Endothelial cell of umbilical vein (primary cell): ENCODE measurements around the gene STK32C. TPM values are rescaled to one million over a fixed set of nuclear protein-coding genes. Genes with fewer than 3 reads are reported as not detected.

Experiments used
- BruUV-seq: library from RNA; stranded (reverse); fragments of 400-500 nt; replicated peaks from 2 replicates; lab custom pipeline; 2021; lab: Mats Ljungman, UMichigan
- CTCF ChIA-PET: fragments of 300-600, 350-600 bp; sonication (Branson Sonifier 250); formaldehyde crosslinking; loops from one replicate; lab custom pipeline; 2021; ENCODE audit warnings: antibody characterized with exemption, inconsistent platforms; lab: Charles Lee
- POLR2A ChIA-PET: fragments of 300-600, 350-600 bp; sonication (Branson Sonifier 250); formaldehyde crosslinking; loops from one replicate; lab custom pipeline; 2021; ENCODE audit warnings: antibody characterized with exemption, inconsistent platforms; lab: Charles Lee
- DNase-seq: peaks from one replicate; pipeline ENCODE4 v3.0.0-alpha.2; 2011; ENCODE audit warnings: low read depth, low spot score
- FAIRE-seq: peaks from 2 replicates; lab custom pipeline; 2011; peaks lifted over from hg19 to GRCh38; lab: Jason Lieb, UNC
- H2AFZ ChIP-seq: 2 replicates; pipeline ENCODE4 v1.6.0; 2012; ENCODE audit warnings: low read depth, low read length, control low read depth, inconsistent platforms
- H3K27ac ChIP-seq: 2 replicates; pipeline ENCODE4 v1.5.1; 2011; ENCODE audit warnings: low read depth, mild to moderate bottlenecking, control low read depth, low read length, moderate library complexity; ENCODE audit not compliant: insufficient read depth
- H3K27me3 ChIP-seq, 2 experiments: 2 replicates each; pipeline versions ENCODE4 v1.6.0 to v1.6.1; 2011; ENCODE audit warnings: low read length in 2 of 2, mixed read lengths in 1 of 2; ENCODE audit not compliant: control insufficient read depth in 2 of 2, insufficient read depth in 2 of 2
- H3K36me3 ChIP-seq, 2 experiments: 2 replicates in 1 of 2; 3 replicates in 1 of 2; pipeline ENCODE4 v1.5.1; 2011; ENCODE audit warnings: low read length in 2 of 2, mild to moderate bottlenecking in 1 of 2, moderate library complexity in 1 of 2; ENCODE audit not compliant: control insufficient read depth in 2 of 2, insufficient read depth in 2 of 2; ENCODE audit errors: extremely low read depth in 1 of 2
- H3K4me1 ChIP-seq: 3 replicates; pipeline ENCODE4 v1.5.1; 2011; ENCODE audit warnings: mild to moderate bottlenecking, low read length; ENCODE audit not compliant: control insufficient read depth, insufficient read depth; ENCODE audit errors: extremely low read depth
- H3K4me2 ChIP-seq: 2 replicates; pipeline ENCODE4 v1.6.1; 2011; ENCODE audit warnings: low read length, control low read depth, mixed read lengths; ENCODE audit not compliant: insufficient read depth
- H3K4me3 ChIP-seq, 3 experiments: fragments of 200-600 bp in 1 of 3; sonication (generic), shearing (Covaris generic) in 1 of 3; replicated peaks in 1 of 3; 2 replicates each; pipeline ENCODE4 v1.5.1; 2011 to 2016; ENCODE audit warnings: control low read depth in 3 of 3, low read length in 3 of 3, mild to moderate bottlenecking in 2 of 3, inconsistent platforms in 1 of 3, low read depth in 1 of 3, moderate library complexity in 1 of 3; ENCODE audit not compliant: insufficient read depth in 1 of 3
- H3K79me2 ChIP-seq: 2 replicates; pipeline ENCODE4 v1.6.0; 2012; ENCODE audit warnings: low read length, inconsistent platforms; ENCODE audit not compliant: control insufficient read depth, insufficient read depth
- H3K9ac ChIP-seq: replicated peaks from 2 replicates; pipeline ENCODE3; 2011; ENCODE audit warnings: low read length, control low read depth; ENCODE audit not compliant: insufficient read depth; ENCODE audit errors: extremely low read depth
- H3K9me1 ChIP-seq: replicated peaks from 3 replicates; pipeline ENCODE4 v1.6.0; 2011; ENCODE audit warnings: mild to moderate bottlenecking, low read length; ENCODE audit not compliant: control insufficient read depth, insufficient read depth; ENCODE audit errors: extremely low read depth
- H3K9me3 ChIP-seq: replicated peaks from 2 replicates; pipeline ENCODE4 v1.5.1; 2012; ENCODE audit warnings: low read length, inconsistent platforms; ENCODE audit not compliant: control insufficient read depth, insufficient read depth
- H4K20me1 ChIP-seq: replicated peaks from 2 replicates; pipeline ENCODE3; 2011; ENCODE audit warnings: mild to moderate bottlenecking, low read length; ENCODE audit not compliant: control insufficient read depth, insufficient read depth; ENCODE audit errors: extremely low read depth
- EZH2 ChIP-seq: IDR thresholded peaks from 2 replicates; pipeline ENCODE4 v1.6.1; 2012; ENCODE audit warnings: borderline replicate concordance, low read depth, mild to moderate bottlenecking, moderate library complexity, low read length, inconsistent platforms; ENCODE audit not compliant: severe bottlenecking
- FOS ChIP-seq: IDR thresholded peaks from 2 replicates; pipeline ENCODE4 v1.6.1; 2011; ENCODE audit warnings: mild to moderate bottlenecking, low read length, moderate library complexity, borderline replicate concordance; ENCODE audit not compliant: insufficient read depth
- GATA2 ChIP-seq: IDR thresholded peaks from 2 replicates; pipeline ENCODE4 v1.7.0; 2011; ENCODE audit warnings: low read depth, mild to moderate bottlenecking, moderate library complexity, mixed read lengths, low read length; ENCODE audit not compliant: insufficient read length, insufficient read depth
- JUN ChIP-seq: IDR thresholded peaks from 2 replicates; pipeline ENCODE4 v1.6.1; 2011; ENCODE audit warnings: borderline replicate concordance, low read depth; ENCODE audit not compliant: insufficient read length, insufficient read depth
- MYC ChIP-seq: IDR thresholded peaks from one replicate; pipeline ENCODE4 v1.6.1; 2011; ENCODE audit warnings: mild to moderate bottlenecking, low read depth, low read length
- POLR2A ChIP-seq: IDR thresholded peaks from 2 replicates; pipeline ENCODE4 v1.6.1; 2012; ENCODE audit warnings: low read depth, mild to moderate bottlenecking, control low read depth, low read length
- POLR2AphosphoS5 ChIP-seq: IDR thresholded peaks from 2 replicates; pipeline ENCODE4 v1.6.1; 2012; ENCODE audit warnings: low read depth, mild to moderate bottlenecking, control low read depth, low read length, moderate library complexity; ENCODE audit not compliant: insufficient read depth
- dilution Hi-C: fragments of 300-500 bp; cut with MboI; formaldehyde crosslinking; loops from one replicate; pipeline ENCODE4 v1.15.0; 2019; ENCODE audit warnings: low sequenced_read_pairs; ENCODE audit not compliant: extremely low pct_ligation_motif_present
- intact Hi-C: fragments of 100-400 bp; cut with micrococcal nuclease; formaldehyde crosslinking; loops from one replicate; pipeline ENCODE4 v1.10.0; 2022
- polyA plus RNA-seq, 4 experiments: library from polyadenylated mRNA; depleted of rRNA in 3 of 4; stranded (reverse) in 3 of 4; unstranded in 1 of 4; fragments of >200 nt; gene quantifications; 2 replicates each; pipeline versions ENCODE4 v1.2.1 to v1.2.3, GENCODE V29; 2011 to 2012; ENCODE audit warnings: missing spikeins in 1 of 4
- total RNA-seq: library from RNA; stranded (reverse); gene quantifications from 2 replicates; pipeline ENCODE4 v1.2.3, GENCODE V29; 2021
- TF ChIP-seq, protein P1 (sequence below), 2 donors: IDR thresholded peaks; 1 replicate in 1 of 2; 2 replicates in 1 of 2; pipeline ENCODE4 v1.5.1; 2011; ENCODE audit warnings: low read length in 2 of 2, mild to moderate bottlenecking in 2 of 2, moderate library complexity in 2 of 2, control low read depth in 1 of 2, inconsistent platforms in 1 of 2, low read depth in 1 of 2; ENCODE audit not compliant: insufficient read depth in 1 of 2; ENCODE audit errors: extremely low read depth in 1 of 2
- TF ChIP-seq, protein P2 (sequence below): IDR thresholded peaks from 2 replicates; pipeline ENCODE4 v1.6.1; 2011; ENCODE audit not compliant: insufficient read depth, insufficient read length

Gene STK32C
- total and polyA plus RNA-seq, 2 donors (not counting 3 experiments of a cell fraction or from before 2014, with no cell fraction given) = 5.4 to 14.1 TPM

DNA sequence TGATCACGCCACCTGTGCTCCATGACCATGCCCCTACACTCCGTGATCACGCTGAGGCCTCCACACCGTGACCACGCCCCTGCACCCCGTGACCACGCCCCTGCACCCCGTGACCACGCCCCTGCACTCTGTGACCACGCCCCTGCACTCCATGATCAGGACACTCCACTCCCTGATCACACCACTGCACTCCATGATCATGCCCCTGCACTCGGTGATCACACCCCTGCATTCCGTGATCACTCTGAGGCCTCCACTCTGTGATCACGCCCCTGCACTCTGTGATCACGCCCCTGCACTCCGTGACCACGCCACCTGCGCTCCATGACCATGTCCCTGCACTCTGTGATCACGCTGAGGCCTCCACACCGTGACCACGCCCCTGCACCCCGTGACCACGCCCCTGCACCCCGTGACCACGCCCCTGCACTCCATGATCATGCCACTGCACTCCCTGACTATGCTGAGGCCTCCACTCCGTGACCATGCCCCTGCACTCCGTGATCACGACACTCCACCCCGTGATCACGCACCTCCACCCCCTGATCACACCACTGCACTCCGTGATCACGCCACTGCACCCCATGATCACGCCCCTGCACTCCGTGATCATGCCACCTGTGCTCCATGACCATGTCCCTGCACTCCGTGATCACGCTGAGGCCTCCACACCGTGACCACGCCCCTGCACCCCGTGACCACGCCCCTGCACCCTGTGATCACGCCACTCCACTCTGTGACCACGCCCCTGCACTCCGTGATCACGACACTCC is 27.7 kb downstream of the STK32C start:
- ChIA-PET CTCF (no interaction called here), POLR2A (no interaction called here)
- TF ChIP-seq POLR2A (no peak), FOS (no peak), MYC (no peak), EZH2 (no peak), GATA2 (no peak), JUN (no peak), POLR2AphosphoS5 (no peak)
- TF ChIP-seq, protein P1, sequence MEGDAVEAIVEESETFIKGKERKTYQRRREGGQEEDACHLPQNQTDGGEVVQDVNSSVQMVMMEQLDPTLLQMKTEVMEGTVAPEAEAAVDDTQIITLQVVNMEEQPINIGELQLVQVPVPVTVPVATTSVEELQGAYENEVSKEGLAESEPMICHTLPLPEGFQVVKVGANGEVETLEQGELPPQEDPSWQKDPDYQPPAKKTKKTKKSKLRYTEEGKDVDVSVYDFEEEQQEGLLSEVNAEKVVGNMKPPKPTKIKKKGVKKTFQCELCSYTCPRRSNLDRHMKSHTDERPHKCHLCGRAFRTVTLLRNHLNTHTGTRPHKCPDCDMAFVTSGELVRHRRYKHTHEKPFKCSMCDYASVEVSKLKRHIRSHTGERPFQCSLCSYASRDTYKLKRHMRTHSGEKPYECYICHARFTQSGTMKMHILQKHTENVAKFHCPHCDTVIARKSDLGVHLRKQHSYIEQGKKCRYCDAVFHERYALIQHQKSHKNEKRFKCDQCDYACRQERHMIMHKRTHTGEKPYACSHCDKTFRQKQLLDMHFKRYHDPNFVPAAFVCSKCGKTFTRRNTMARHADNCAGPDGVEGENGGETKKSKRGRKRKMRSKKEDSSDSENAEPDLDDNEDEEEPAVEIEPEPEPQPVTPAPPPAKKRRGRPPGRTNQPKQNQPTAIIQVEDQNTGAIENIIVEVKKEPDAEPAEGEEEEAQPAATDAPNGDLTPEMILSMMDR (IDR thresholded peaks at IDR 0.05; ENCODE audit: extremely low read depth in 1 of 2, insufficient read depth in 1 of 2, low read depth in 1 of 2, low read length in 2 of 2) = no peak
- TF ChIP-seq, protein P2, sequence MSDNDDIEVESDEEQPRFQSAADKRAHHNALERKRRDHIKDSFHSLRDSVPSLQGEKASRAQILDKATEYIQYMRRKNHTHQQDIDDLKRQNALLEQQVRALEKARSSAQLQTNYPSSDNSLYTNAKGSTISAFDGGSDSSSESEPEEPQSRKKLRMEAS = no peak
- Histone ChIP-seq H3K9me1 (no peaks in the 10 kb centered on the region), H4K20me1 (no peaks in the 10 kb centered on the region), H3K9me3 (no peaks in the 10 kb centered on the region), H2AFZ (no peak overlapping the region), H3K4me3 (no peak overlapping the region), H3K36me3 (no peaks in the 10 kb centered on the region), H3K27me3 (no peaks in the 10 kb centered on the region), H3K79me2 (no peaks in the 10 kb centered on the region), H3K4me2 (no peak overlapping the region), H3K4me1 (no peaks in the 10 kb centered on the region), H3K9ac (no peak overlapping the region), H3K27ac (no peak overlapping the region)
- FAIRE-seq = no peak
- dilution Hi-C loops (no loop called here), intact Hi-C loops (no loop called here)
- DNase-seq = no peak
- BruUV-seq = no TSS peak
